ENCODE results near the gene GRAP. TPM values are rescaled to one million over a fixed set of nuclear protein-coding genes. Genes with fewer than 3 reads are reported as not detected.

The GRAP gene
- polyA plus RNA-seq, 2 of the 4 experiments (the other 2 are of a cell fraction), result 0.19 TPM

- ChIA-PET POLR2A (no interaction called here), CTCF (interaction anchor here (1.5 to 20.6 kb wide), 2 partner anchors 12 to 26 kb away, joined by 4 to 215 read pairs; no protein-coding TSS in a partner anchor)
- ATAC-seq (no peak), FAIRE-seq (no peak), DNase-seq (ENCODE audit: low read depth in 1 of 2, low spot score in 1 of 2) (no peak)
- no peak overlapping the region for H3K4me3 ChIP-seq
- no peak for TF ChIP-seq RCOR1 (IDR thresholded peaks at IDR 0.05; ENCODE audit: low read depth, low read length)
- peak; percentile 8 for TF ChIP-seq ZFP36 (IDR thresholded peaks at IDR 0.05; ENCODE audit: borderline replicate concordance, partially characterized antibody)
- peaks cover 33% of the 10 kb centered on the region for H3K4me1 ChIP-seq
- H3K4me2 ChIP-seq, result no peak overlapping the region
- WGBS (ENCODE audit: missing lambda C conversion rate), result 91% methylated on average over 9 of the region's 9 CpGs
- no peaks in the 10 kb centered on the region for H3K9me3 ChIP-seq
- no peak overlapping the region for H3K27ac ChIP-seq
Observed at GRCh38 chr17:18987230-18987610, 59.5 kb downstream of the GRAP start.

- ATAC-seq, result no peak
- WGBS (ENCODE audit: missing lambda C conversion rate), result 94% methylated on average over 21 of the region's 21 CpGs
- no peak overlapping the region for H3K27ac ChIP-seq
- CTCF ChIA-PET, result interaction anchor here (1.4 to 20.6 kb wide), 2 partner anchors 10 to 26 kb away, joined by 3 to 215 read pairs; no protein-coding TSS in a partner anchor
- no peak for TF ChIP-seq RFX5 (IDR thresholded peaks at IDR 0.05)
- no peak for TF ChIP-seq POLR2A (IDR thresholded peaks at IDR 0.05; ENCODE audit: low read length)
- no peak for TF ChIP-seq HOXB13 (CRISPR knock-in tag; IDR thresholded peaks at IDR 0.05; ENCODE audit: low read depth)
- TF ChIP-seq MAZ (IDR thresholded peaks at IDR 0.05; ENCODE audit: borderline replicate concordance, low read depth, low read length), result no peak
- TF ChIP-seq ZNF302 (CRISPR knock-in tag; IDR thresholded peaks at IDR 0.05), result no peak
- no peak for TF ChIP-seq FOXS1 (CRISPR knock-in tag; IDR thresholded peaks at IDR 0.05)
- TF ChIP-seq POLR2AphosphoS2 (conservative IDR thresholded peaks at IDR 0.05; ENCODE audit: low read length), result no peak
- no peak for TF ChIP-seq JUNB (IDR thresholded peaks at IDR 0.05)
- no peak for TF ChIP-seq ZC3H11A (IDR thresholded peaks at IDR 0.05)
- TF ChIP-seq E2F6 (IDR thresholded peaks at IDR 0.05; ENCODE audit: borderline replicate concordance, low read depth), result no peak
- TF ChIP-seq PHF8 (IDR thresholded peaks at IDR 0.05; ENCODE audit: borderline replicate concordance, low read depth), result no peak
- TF ChIP-seq ELK1 (IDR thresholded peaks at IDR 0.05; ENCODE audit: low read depth, low read length), result no peak
- no peak for TF ChIP-seq KDM1A (IDR thresholded peaks at IDR 0.05; ENCODE audit: low read depth)
- TF ChIP-seq HOXB5 (CRISPR knock-in tag; IDR thresholded peaks at IDR 0.05), result no peak
- TF ChIP-seq HOXA7 (CRISPR knock-in tag; IDR thresholded peaks at IDR 0.05), result no peak
- TF ChIP-seq CBX8 (IDR thresholded peaks at IDR 0.05), result no peak
- TF ChIP-seq GATA3 (IDR thresholded peaks at IDR 0.05; ENCODE audit: borderline replicate concordance), result no peak
- TF ChIP-seq MAX (IDR thresholded peaks at IDR 0.05), result no peak
- no peak for TF ChIP-seq FOSL2 (IDR thresholded peaks at IDR 0.05)
- TF ChIP-seq FOSL2 (CRISPR knock-in tag; IDR thresholded peaks at IDR 0.05), result no peak
- POLR2A ChIA-PET, result no interaction called here
- no peak overlapping the region for H3K4me2 ChIP-seq
- no peak for DNase-seq (ENCODE audit: low read depth in 1 of 2, low spot score in 1 of 2)
- H3K4me3 ChIP-seq, result no peak overlapping the region
- no peak for FAIRE-seq
- H3K4me1 ChIP-seq, result peaks cover 38% of the 10 kb centered on the region
- no peaks in the 10 kb centered on the region for H3K9me3 ChIP-seq
Observed at GRCh38 chr17:18986541-18987229, 60.1 kb downstream of the GRAP start.

GRCh38 chr17:18985475-18985874 is 61.3 kb downstream of the GRAP start:
- H3K4me3 ChIP-seq, result no peak overlapping the region
- ChIA-PET POLR2A (no interaction called here), CTCF (interaction anchor here (0.8 to 20.6 kb wide), 4 partner anchors 8 to 25 kb away, joined by 3 to 215 read pairs (median 4); no protein-coding TSS in a partner anchor)
- no peak for ATAC-seq
- FAIRE-seq, result no peak
- H3K4me2 ChIP-seq, result no peak overlapping the region
- TF ChIP-seq CTCF (IDR thresholded peaks at IDR 0.05) (no peak), HOXB13 (CRISPR knock-in tag; IDR thresholded peaks at IDR 0.05; ENCODE audit: low read depth) (no peak)
- H3K4me1 ChIP-seq, result peaks cover 46% of the 10 kb centered on the region
- no peak for DNase-seq (ENCODE audit: low read depth in 1 of 2, low spot score in 1 of 2)
- no peaks in the 10 kb centered on the region for H3K9me3 ChIP-seq
- 91% methylated on average over 9 of the region's 9 CpGs for WGBS (ENCODE audit: missing lambda C conversion rate)
- no peak overlapping the region for H3K27ac ChIP-seq
